HUDEP-2 (cell line): ENCODE measurements around the gene SLC16A8.

Experiments
- DNase-seq, 76 experiments: peaks; one replicate each; lab custom pipeline; 2025; ENCODE audit not compliant: unreplicated experiment in 76 of 76; lab: John Stamatoyannopoulos, UW

SLC16A8 gene

GRCh38 chr22:38032681-38033521, 51.1 kb downstream of the SLC16A8 start:
- DNase-seq = no peak

DNA sequence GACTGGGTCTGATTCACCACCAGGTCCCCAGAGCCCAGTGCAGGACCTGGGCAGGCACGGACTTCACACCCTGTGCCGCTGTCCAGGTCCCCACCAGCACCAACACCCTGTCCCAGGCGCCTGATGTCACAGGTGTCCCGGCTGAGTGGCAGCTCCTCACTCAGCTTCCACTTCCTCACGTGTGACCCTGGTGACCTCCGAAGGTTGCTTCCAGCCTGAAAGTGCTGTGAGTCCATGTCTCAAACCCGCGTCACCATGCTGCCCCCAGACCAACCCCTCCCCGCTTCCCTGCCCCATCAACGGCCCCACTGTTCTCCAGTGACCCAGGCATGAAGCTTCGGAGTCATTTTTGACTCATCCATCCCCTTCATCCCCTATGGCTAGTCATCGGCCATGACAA, 52.5 kb downstream of the SLC16A8 start:
- DNase-seq = no peak

GRCh38 chr22:38030311-38031133, 53.5 kb downstream of the SLC16A8 start:
- no peak for DNase-seq

DNA sequence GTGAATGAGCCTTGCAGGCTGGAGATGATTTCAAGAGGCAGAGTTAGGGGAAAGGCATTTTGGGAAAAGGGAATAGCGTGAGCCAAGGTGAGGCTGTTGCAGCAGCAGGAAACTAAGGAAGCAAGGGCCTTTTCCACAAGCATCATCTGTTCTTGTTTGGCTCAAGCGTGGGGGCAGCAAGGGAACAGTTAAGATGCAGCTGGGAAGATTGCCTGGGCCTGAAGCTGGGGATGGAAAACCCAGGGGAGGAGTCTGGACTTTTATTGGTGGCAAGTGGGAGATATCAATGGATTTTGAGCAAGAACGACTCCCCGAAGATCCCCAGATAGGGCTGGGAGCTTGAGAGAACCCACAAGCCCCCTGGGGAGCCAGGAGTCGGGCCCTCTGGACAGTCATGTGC, 54.1 kb downstream of the SLC16A8 start:
- no peak for DNase-seq

GRCh38 chr22:38029370-38029769, 54.6 kb downstream of the SLC16A8 start:
- DNase-seq = no peak

- DNase-seq = no peak
Measured at GRCh38 chr22:38028344-38029130, 55.4 kb downstream of the SLC16A8 start.
